ENCODE results near the gene DIP2C.

DIP2C gene

GRCh38 chr10:488933-489215 lies 200.6 kb downstream of the DIP2C start:
- DNase-seq (ENCODE audit: low spot score), result no peak
- no peak for TF ChIP-seq CTCF (IDR thresholded peaks at IDR 0.05; ENCODE audit: borderline replicate concordance, control extremely low read depth, extremely low read depth, insufficient read depth, missing control alignments)
- in situ Hi-C loops (cut with MboI; ENCODE audit: low sequenced_read_pairs, unreplicated experiment), result no loop called here

DNA sequence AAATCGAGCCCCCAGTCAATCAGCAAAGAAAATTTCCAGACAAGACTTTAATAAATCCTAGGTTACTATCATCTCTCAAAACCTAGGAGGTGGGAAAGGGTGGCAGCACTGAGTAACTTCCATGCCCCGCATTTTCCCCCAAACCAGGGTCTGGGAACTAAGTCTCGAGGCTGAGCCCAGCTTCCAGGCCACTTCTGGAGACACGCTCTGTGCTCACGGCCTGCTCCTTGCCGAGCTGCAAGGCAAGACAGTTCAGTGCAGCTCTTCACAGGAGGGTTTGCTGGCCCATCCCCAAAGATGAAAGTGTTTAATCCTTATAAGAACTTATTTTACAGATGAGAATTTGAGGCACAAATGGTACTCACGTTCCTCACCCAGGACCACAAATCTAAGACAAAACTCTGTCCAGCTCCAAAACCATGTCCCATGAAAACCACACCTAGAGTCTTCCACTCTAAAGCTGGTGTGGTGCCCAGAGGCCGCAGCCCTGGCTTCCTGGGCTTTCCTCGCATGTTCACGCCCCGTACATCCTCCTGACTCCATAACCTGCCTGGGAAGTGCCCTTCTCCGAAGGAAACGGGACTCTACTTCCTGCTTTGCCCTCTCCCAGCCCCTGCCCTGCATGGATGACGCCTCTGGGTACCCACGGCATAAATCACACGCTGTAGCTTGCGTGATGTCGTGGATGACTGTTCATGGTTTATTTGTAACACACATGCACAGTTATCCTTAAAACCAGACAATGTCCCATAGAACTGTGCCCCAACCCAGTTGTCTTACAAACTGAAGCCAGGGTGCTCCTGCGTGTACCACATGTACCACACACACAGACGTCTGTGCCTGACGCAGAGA lies 201.2 kb downstream of the DIP2C start:
- no peak for TF ChIP-seq CTCF (IDR thresholded peaks at IDR 0.05; ENCODE audit: borderline replicate concordance, control extremely low read depth, extremely low read depth, insufficient read depth, missing control alignments)
- in situ Hi-C loops (cut with MboI; ENCODE audit: low sequenced_read_pairs, unreplicated experiment), result no loop called here
- no peak for DNase-seq (ENCODE audit: low spot score)

DNA sequence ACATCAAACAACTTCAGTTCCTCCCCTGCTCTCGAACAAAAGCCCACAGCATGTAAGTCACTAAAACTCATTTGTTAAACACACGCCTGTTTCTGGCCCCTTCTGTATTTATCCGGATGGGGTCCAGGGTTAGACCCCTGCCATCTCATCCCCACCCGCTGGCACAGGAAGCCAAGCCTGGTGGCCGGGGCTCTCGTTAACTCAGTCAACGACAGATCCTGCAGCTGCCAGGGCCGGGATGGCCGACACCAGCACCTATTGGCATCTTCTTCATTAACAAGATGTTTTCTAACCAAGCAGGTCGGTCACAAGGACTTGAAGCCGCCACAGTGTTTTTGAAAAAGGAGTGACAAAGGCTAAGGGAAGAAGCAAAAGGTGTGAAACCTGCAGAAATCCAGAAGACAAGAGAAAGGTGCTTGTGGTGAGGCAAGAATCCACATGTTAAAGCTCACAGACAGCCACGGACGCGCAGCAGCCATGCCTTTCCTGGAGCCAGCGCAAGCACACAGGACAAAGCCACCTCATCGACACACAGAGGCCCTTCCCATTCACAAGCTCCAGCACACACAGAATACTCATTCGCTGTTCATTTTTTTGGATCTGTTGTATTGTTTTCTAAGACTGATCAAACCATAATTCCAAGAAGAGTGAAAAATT lies 202.7 kb downstream of the DIP2C start:
- in situ Hi-C loops (cut with MboI; ENCODE audit: low sequenced_read_pairs, unreplicated experiment), result no loop called here
- DNase-seq (ENCODE audit: low spot score), result no peak
- TF ChIP-seq CTCF (IDR thresholded peaks at IDR 0.05; ENCODE audit: borderline replicate concordance, control extremely low read depth, extremely low read depth, insufficient read depth, missing control alignments), result no peak

DNA sequence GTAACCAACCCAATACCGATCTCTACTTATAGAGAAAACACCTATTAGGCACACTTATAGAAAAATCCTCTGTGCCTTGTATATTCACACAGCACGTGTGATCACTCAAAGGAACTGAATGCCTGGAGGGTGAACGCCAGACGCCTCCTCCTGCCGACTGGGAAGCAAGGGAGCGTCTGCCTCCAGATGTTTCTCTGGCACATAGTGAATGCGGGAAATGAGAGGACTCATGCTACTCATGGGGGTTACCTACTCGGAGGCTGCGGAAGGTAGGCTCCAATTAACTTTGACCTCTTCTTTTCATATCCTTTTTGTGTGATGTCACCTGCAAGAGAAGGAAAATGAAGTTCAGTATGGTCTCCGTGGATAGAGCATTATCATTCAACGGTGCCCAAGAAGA lies 203.3 kb downstream of the DIP2C start:
- no peak for DNase-seq (ENCODE audit: low spot score)
- TF ChIP-seq CTCF (IDR thresholded peaks at IDR 0.05; ENCODE audit: borderline replicate concordance, control extremely low read depth, extremely low read depth, insufficient read depth, missing control alignments), result no peak
- in situ Hi-C loops (cut with MboI; ENCODE audit: low sequenced_read_pairs, unreplicated experiment), result no loop called here

DNA sequence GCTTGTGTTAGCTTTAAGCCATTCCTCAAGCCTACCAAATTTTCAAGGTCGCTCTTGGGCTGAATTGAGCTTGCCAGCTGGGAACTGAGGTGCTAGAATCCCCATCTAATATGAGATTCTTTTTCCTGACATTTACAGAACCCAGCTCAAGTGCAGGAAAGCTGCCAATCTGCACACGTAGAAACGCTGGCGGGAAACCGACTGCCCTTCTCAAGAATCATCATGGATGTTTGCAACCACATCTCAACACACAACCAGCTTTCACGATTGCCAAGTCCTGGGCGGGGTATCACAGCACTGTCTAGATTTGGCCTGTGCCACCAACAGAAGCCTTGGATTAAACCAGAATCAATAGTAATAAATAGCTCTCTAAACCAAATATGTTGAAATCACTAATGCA lies 203.7 kb downstream of the DIP2C start:
- DNase-seq (ENCODE audit: low spot score), result no peak
- no peak for TF ChIP-seq CTCF (IDR thresholded peaks at IDR 0.05; ENCODE audit: borderline replicate concordance, control extremely low read depth, extremely low read depth, insufficient read depth, missing control alignments)

DNA sequence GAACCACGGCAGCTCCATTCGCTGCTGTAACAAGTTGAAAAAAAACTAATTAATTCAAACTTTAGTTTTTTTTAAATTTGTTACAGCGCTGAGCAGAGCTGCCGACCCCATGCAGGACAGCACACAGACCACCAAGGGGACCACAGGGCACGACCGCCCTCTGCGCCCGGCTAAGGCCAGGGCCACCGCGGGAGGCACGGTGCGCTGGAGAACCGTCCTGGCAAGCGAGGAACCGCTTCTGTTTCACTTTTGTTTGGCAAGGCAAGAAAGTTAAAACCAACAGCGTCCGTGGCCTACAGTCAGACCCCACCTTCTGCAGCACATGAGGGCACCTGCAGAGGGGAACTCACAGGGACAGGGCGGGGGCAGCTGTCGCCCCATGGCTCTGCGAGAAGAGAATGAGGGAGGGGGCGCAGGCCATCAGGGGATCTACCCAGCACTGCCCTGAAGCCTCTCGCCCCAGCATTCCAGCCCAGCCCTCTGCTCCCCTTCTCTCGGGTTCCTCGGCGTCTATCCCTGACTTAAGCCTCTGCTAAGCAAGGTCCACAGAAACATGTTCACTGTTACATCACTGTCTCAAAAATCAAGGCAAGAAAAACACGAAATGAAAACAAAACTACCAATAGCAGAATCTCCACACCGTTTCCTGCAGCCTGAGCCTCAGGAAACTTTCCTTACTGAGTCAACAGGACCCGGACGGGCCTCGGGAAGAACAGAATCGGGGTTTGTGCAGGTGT lies 204.4 kb downstream of the DIP2C start:
- in situ Hi-C loops (cut with MboI; ENCODE audit: low sequenced_read_pairs, unreplicated experiment), result no loop called here
- peak; percentile 61 for DNase-seq (ENCODE audit: low spot score)
- no peak for TF ChIP-seq CTCF (IDR thresholded peaks at IDR 0.05; ENCODE audit: borderline replicate concordance, control extremely low read depth, extremely low read depth, insufficient read depth, missing control alignments)

More for the DNA sequence above, 203.7 kb downstream of the DIP2C start:
- in situ Hi-C loops (cut with MboI; ENCODE audit: low sequenced_read_pairs, unreplicated experiment), result no loop called here

Measured in GM13976 (cell line).